H9 (cell line): ENCODE data around the gene TEX48. TPM values are rescaled to one million over a fixed set of nuclear protein-coding genes. Genes with fewer than 3 reads are reported as not detected.

ENCODE experiments used
- DNase-seq: peaks from one replicate; pipeline ENCODE4 v3.0.0-alpha.2; 2017
- H2AFZ ChIP-seq: one replicate; pipeline ENCODE4 v1.6.1; 2013; ENCODE audit warnings: mild to moderate bottlenecking, low read length, control low read depth, moderate library complexity
- H2AK5ac ChIP-seq: 2 replicates; pipeline ENCODE4 v1.6.1; 2013; ENCODE audit warnings: low read length, control low read depth, mixed read lengths; ENCODE audit not compliant: insufficient read length
- H2BK120ac ChIP-seq: one replicate; pipeline ENCODE4 v1.6.1; 2013; ENCODE audit warnings: low read depth, mild to moderate bottlenecking, low read length, control low read depth, inconsistent platforms; ENCODE audit not compliant: poor library complexity, severe bottlenecking
- H2BK12ac ChIP-seq: 2 replicates; pipeline ENCODE4 v1.6.1; 2013; ENCODE audit warnings: low read length, control low read depth, mixed read lengths, low read depth; ENCODE audit not compliant: insufficient read length
- H2BK15ac ChIP-seq: 2 replicates; pipeline ENCODE4 v1.6.1; 2013; ENCODE audit warnings: low read depth, low read length, control low read depth
- H2BK20ac ChIP-seq: one replicate; pipeline ENCODE4 v1.6.1; 2013; ENCODE audit warnings: low read depth, mild to moderate bottlenecking, low read length, control low read depth, inconsistent platforms; ENCODE audit not compliant: poor library complexity, severe bottlenecking
- H2BK5ac ChIP-seq: 2 replicates; pipeline ENCODE4 v1.6.1; 2013; ENCODE audit warnings: low read length, control low read depth, mixed read lengths; ENCODE audit not compliant: insufficient read length
- H3K14ac ChIP-seq: 2 replicates; pipeline ENCODE4 v1.6.1; 2013; ENCODE audit warnings: low read length, control low read depth; ENCODE audit not compliant: insufficient read depth
- H3K18ac ChIP-seq: 2 replicates; pipeline ENCODE4 v1.6.1; 2013; ENCODE audit warnings: low read depth, mild to moderate bottlenecking, mixed read lengths, low read length, control low read depth; ENCODE audit not compliant: insufficient read length
- H3K23ac ChIP-seq: 2 replicates; pipeline ENCODE4 v1.6.1; 2013; ENCODE audit warnings: low read length, control low read depth, mixed read lengths, low read depth; ENCODE audit not compliant: insufficient read length
- H3K23me2 ChIP-seq: 2 replicates; pipeline ENCODE4 v1.6.1; 2013; ENCODE audit warnings: low read depth, mild to moderate bottlenecking, mixed read lengths, low read length, control low read depth; ENCODE audit not compliant: insufficient read length, poor library complexity, severe bottlenecking
- H3K27ac ChIP-seq: 2 replicates; pipeline ENCODE4 v1.5.1; 2013; ENCODE audit warnings: low read length, control low read depth, mixed read lengths, low read depth; ENCODE audit not compliant: insufficient read length
- H3K27me3 ChIP-seq: 2 replicates; pipeline ENCODE4 v1.6.1; 2013; ENCODE audit warnings: low read length, control low read depth, inconsistent platforms; ENCODE audit not compliant: insufficient read depth
- H3K4ac ChIP-seq: 2 replicates; pipeline ENCODE4 v1.6.1; 2013; ENCODE audit warnings: low read depth, mild to moderate bottlenecking, control low read depth, inconsistent platforms, low read length, moderate library complexity
- H3K4me1 ChIP-seq: 2 replicates; pipeline ENCODE4 v1.6.1; 2013; ENCODE audit warnings: low read length, control low read depth, inconsistent platforms; ENCODE audit not compliant: insufficient read depth
- H3K4me2 ChIP-seq: 2 replicates; pipeline ENCODE4 v1.6.1; 2013; ENCODE audit warnings: low read length, control low read depth, mixed read lengths; ENCODE audit not compliant: insufficient read length, insufficient read depth
- H3K56ac ChIP-seq: 2 replicates; pipeline ENCODE4 v1.6.1; 2013; ENCODE audit warnings: low read depth, mild to moderate bottlenecking, mixed read lengths, low read length, control low read depth; ENCODE audit not compliant: insufficient read length
- H3K79me1 ChIP-seq: 2 replicates; pipeline ENCODE4 v1.6.1; 2013; ENCODE audit warnings: low read depth, mild to moderate bottlenecking, moderate library complexity, low read length, control low read depth, inconsistent platforms; ENCODE audit not compliant: insufficient read depth, poor library complexity, severe bottlenecking
- H3K79me2 ChIP-seq: 2 replicates; pipeline ENCODE4 v1.6.1; 2013; ENCODE audit warnings: low read length, control low read depth, inconsistent platforms; ENCODE audit not compliant: insufficient read depth
- H3K9ac ChIP-seq: 2 replicates; pipeline ENCODE4 v1.6.1; 2013; ENCODE audit warnings: low read length, control low read depth, mixed read lengths; ENCODE audit not compliant: insufficient read length; ENCODE audit errors: extremely low read depth
- H3K9me3 ChIP-seq: one replicate; pipeline ENCODE4 v1.6.1; 2013; ENCODE audit warnings: low read depth, low read length, inconsistent platforms; ENCODE audit not compliant: control insufficient read depth
- H3T11ph ChIP-seq: one replicate; pipeline ENCODE4 v1.6.1; 2013; ENCODE audit warnings: mild to moderate bottlenecking, low read length, control low read depth, inconsistent platforms
- H4K20me1 ChIP-seq: one replicate; pipeline ENCODE4 v1.6.1; 2013; ENCODE audit not compliant: control insufficient read depth, insufficient read length, insufficient read depth
- H4K5ac ChIP-seq: 2 replicates; pipeline ENCODE4 v1.6.1; 2013; ENCODE audit warnings: low read depth, mild to moderate bottlenecking, mixed read lengths, low read length, control low read depth; ENCODE audit not compliant: insufficient read length
- H4K8ac ChIP-seq: replicated peaks from 2 replicates; pipeline ENCODE4 v1.6.1; 2013; ENCODE audit warnings: low read length, control low read depth, mixed read lengths, low read depth; ENCODE audit not compliant: insufficient read length
- H4K91ac ChIP-seq: 2 replicates; pipeline ENCODE4 v1.6.1; 2013; ENCODE audit warnings: low read depth, mild to moderate bottlenecking, moderate library complexity, mixed read lengths, low read length, control low read depth; ENCODE audit not compliant: insufficient read length
- H3K27ac Mint-ChIP-seq, 3 experiments: 2 replicates in 2 of 3; 3 replicates in 1 of 3; pipeline ENCODE4 v1.8.0; 2020 to 2021; ENCODE audit warnings: mixed read lengths in 3 of 3, mild to moderate bottlenecking in 1 of 3, moderate library complexity in 1 of 3
- H3K27me3 Mint-ChIP-seq: 2 replicates; pipeline ENCODE4 v1.8.0; 2021; ENCODE audit warnings: low read depth, mild to moderate bottlenecking, moderate library complexity, mixed read lengths
- H3K36me3 Mint-ChIP-seq, 3 experiments: 2 replicates in 2 of 3; 3 replicates in 1 of 3; pipeline ENCODE4 v1.8.0; 2020 to 2021; ENCODE audit warnings: low read depth in 3 of 3, mixed read lengths in 3 of 3; ENCODE audit not compliant: insufficient read depth in 1 of 3
- H3K4me1 Mint-ChIP-seq, 2 experiments: 2 replicates each; pipeline ENCODE4 v1.8.0; 2020; ENCODE audit warnings: mixed read lengths in 2 of 2
- H3K4me3 Mint-ChIP-seq, 2 experiments: 2 replicates in 1 of 2; 3 replicates in 1 of 2; pipeline ENCODE4 v1.8.0; 2020 to 2021; ENCODE audit warnings: mild to moderate bottlenecking in 2 of 2, mixed read lengths in 2 of 2, moderate library complexity in 1 of 2
- H3K9me3 Mint-ChIP-seq, 2 experiments: 2 replicates in 1 of 2; 3 replicates in 1 of 2; pipeline ENCODE4 v1.8.0; 2020; ENCODE audit warnings: mild to moderate bottlenecking in 2 of 2, mixed read lengths in 2 of 2, moderate library complexity in 1 of 2
- WGBS: extraction: QIAGEN DNeasy Blood & Tissue Kit; methylation state at CpG from one replicate; pipeline ENCODE4 v1.1.7; 2013; ENCODE audit warnings: missing lambda C conversion rate, low lambda C conversion rate, mixed read lengths; ENCODE audit not compliant: insufficient read length; ENCODE audit errors: extremely low coverage; 5-methylcytosine and 5-hydroxymethylcytosine counted together
- total RNA-seq: library from RNA; stranded (reverse); gene quantifications from 2 replicates; pipeline ENCODE4 v1.2.1, GENCODE V29; 2021
- TF ChIP-seq, protein P1 (sequence below): fragments of 200-600 bp; sonication (generic); conservative IDR thresholded peaks from 3 replicates; pipeline ENCODE4 v1.8.0; 2021; ENCODE audit warnings: antibody characterized with exemption, mild to moderate bottlenecking

TEX48 gene
- total RNA-seq, 1 experiment from 2014 or later, result not detected

- Histone ChIP-seq H2BK120ac (no peak overlapping the region), H2AK5ac (no peak overlapping the region), H3K9me3 (no peaks in the 10 kb centered on the region), H3K9ac (no peak overlapping the region), H2BK5ac (no peak overlapping the region), H3K4ac (no peak overlapping the region), H3K23ac (no peak overlapping the region), H4K20me1 (no peaks in the 10 kb centered on the region), H4K91ac (no peak overlapping the region), H4K8ac (no peak overlapping the region), H3K23me2 (no peaks in the 10 kb centered on the region), H3K18ac (no peak overlapping the region), H2BK12ac (no peak overlapping the region), H3K4me1 (no peaks in the 10 kb centered on the region), H3K79me1 (no peaks in the 10 kb centered on the region), H2BK20ac (no peak overlapping the region), H3K56ac (no peak overlapping the region), H3K4me2 (no peak overlapping the region), H2BK15ac (no peak overlapping the region), H4K5ac (no peak overlapping the region), H2AFZ (no peak overlapping the region), H3K79me2 (no peaks in the 10 kb centered on the region), H3K14ac (no peak overlapping the region; the same call in 1 of the 2 replicates), H3K27ac (no peak overlapping the region), H3T11ph (no peak overlapping the region), H3K27me3 (no peaks in the 10 kb centered on the region; the same call in 1 of the 2 replicates)
- Mint-ChIP-seq H3K27me3 (peaks cover 78% of the 10 kb centered on the region), H3K4me1 (peaks cover 12 to 14% of the 10 kb centered on the region in 2 experiments), H3K27ac (no peak overlapping the region), H3K36me3 (peaks cover 0 to 4% (median 0%) of the 10 kb centered on the region in 3 experiments; a peak in 1 of 7 replicates), H3K4me3 (no peak overlapping the region), H3K9me3 (peaks cover 2% of the 10 kb centered on the region in 2 experiments; a peak in 3 of 5 replicates)
- no peak for DNase-seq
- TF ChIP-seq, protein P1, sequence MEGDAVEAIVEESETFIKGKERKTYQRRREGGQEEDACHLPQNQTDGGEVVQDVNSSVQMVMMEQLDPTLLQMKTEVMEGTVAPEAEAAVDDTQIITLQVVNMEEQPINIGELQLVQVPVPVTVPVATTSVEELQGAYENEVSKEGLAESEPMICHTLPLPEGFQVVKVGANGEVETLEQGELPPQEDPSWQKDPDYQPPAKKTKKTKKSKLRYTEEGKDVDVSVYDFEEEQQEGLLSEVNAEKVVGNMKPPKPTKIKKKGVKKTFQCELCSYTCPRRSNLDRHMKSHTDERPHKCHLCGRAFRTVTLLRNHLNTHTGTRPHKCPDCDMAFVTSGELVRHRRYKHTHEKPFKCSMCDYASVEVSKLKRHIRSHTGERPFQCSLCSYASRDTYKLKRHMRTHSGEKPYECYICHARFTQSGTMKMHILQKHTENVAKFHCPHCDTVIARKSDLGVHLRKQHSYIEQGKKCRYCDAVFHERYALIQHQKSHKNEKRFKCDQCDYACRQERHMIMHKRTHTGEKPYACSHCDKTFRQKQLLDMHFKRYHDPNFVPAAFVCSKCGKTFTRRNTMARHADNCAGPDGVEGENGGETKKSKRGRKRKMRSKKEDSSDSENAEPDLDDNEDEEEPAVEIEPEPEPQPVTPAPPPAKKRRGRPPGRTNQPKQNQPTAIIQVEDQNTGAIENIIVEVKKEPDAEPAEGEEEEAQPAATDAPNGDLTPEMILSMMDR, result no peak
- no CpG with 5 or more reads among the region's 6 CpGs for WGBS
Observed at GRCh38 chr9:114694719-114695269, 12.8 kb upstream of the TEX48 start.
